ENCODE results near the gene ELN.

DNA sequence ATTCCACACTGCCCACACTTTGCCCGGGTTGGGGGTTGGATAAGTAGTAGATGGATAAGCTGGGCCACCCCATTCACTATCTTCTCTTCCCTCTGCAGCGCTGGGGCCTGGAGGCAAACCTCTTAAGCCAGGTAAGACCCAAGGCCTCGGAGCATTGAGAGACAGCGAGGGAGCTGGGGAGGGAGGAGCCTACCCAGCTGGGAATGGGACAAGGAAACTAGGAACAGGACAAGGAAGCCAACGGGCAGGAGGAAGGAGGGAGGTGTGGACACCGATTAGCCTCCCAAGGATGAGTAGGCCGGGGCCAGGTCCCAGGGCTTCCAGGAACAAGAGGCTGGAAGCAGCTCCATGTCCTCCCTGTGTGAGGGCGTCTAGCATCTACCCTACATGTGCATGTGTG is 9.6 kb downstream of the ELN start:
- peak in 1 of 2 donors; percentile 10 for TF ChIP-seq POLR2AphosphoS5 (IDR thresholded peaks at IDR 0.05)
- TF ChIP-seq, protein P1, sequence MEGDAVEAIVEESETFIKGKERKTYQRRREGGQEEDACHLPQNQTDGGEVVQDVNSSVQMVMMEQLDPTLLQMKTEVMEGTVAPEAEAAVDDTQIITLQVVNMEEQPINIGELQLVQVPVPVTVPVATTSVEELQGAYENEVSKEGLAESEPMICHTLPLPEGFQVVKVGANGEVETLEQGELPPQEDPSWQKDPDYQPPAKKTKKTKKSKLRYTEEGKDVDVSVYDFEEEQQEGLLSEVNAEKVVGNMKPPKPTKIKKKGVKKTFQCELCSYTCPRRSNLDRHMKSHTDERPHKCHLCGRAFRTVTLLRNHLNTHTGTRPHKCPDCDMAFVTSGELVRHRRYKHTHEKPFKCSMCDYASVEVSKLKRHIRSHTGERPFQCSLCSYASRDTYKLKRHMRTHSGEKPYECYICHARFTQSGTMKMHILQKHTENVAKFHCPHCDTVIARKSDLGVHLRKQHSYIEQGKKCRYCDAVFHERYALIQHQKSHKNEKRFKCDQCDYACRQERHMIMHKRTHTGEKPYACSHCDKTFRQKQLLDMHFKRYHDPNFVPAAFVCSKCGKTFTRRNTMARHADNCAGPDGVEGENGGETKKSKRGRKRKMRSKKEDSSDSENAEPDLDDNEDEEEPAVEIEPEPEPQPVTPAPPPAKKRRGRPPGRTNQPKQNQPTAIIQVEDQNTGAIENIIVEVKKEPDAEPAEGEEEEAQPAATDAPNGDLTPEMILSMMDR (IDR thresholded peaks at IDR 0.05): no peak
- no peak for TF ChIP-seq POLR2A (IDR thresholded peaks at IDR 0.05; ENCODE audit: low read depth)
- TF ChIP-seq EP300 (IDR thresholded peaks at IDR 0.05): no peak

Measured in esophagus muscularis mucosa (tissue), 4 donors.